A549 (cell line): ENCODE measurements around the gene TSPAN3. TPM values are rescaled to one million over a fixed set of nuclear protein-coding genes. Genes with fewer than 3 reads are reported as not detected.

ENCODE experiments used
- ATAC-seq, 2 experiments: fragments of 200-7000 bp in 1 of 2; fragments of >200 bp in 1 of 2; cut with Nextera tagmentation in 1 of 2; cut with Tn5 transposase in 1 of 2; 3 replicates each; pipeline versions ENCODE4 v1.8.0 to v1.9.1; 2018 to 2020; ENCODE audit warnings: mild to moderate bottlenecking in 1 of 2, moderate library complexity in 1 of 2
- CTCF ChIA-PET: fragments of 300-600 bp; sonication (Branson Sonifier 250); formaldehyde crosslinking; extraction: SDS; loops from one replicate; lab custom pipeline; 2021; ENCODE audit warnings: antibody characterized with exemption, inconsistent platforms; lab: Yijun Ruan, JAX
- POLR2A ChIA-PET: fragments of 350-600 bp; formaldehyde crosslinking; extraction: SDS; loops from one replicate; lab custom pipeline; 2021; ENCODE audit warnings: antibody characterized with exemption, inconsistent platforms; lab: Yijun Ruan, JAX
- DNase-seq, 2 experiments: peaks; one replicate each; pipeline versions ENCODE4 v3.0.0 to v3.0.0-alpha.2; 2011 to 2016; ENCODE audit warnings: low read depth in 1 of 2, low spot score in 1 of 2
- FAIRE-seq: peaks from 2 replicates; lab custom pipeline; 2011; peaks lifted over from hg19 to GRCh38; lab: Jason Lieb, UNC
- H3K27ac ChIP-seq, 2 experiments: fragments of >200 bp; sonication (Bioruptor Twin); formaldehyde crosslinking; 3 replicates each; pipeline ENCODE4 v1.5.1; 2016 to 2017
- H3K4me1 ChIP-seq: fragments of >200 bp; sonication (Bioruptor Twin); formaldehyde crosslinking; 3 replicates; pipeline ENCODE4 v1.6.1; 2016
- H3K4me2 ChIP-seq: fragments of >200 bp; sonication (Bioruptor Twin); formaldehyde crosslinking; 3 replicates; pipeline ENCODE4 v1.6.1; 2016
- H3K4me3 ChIP-seq: fragments of >200 bp; sonication (Bioruptor Twin); formaldehyde crosslinking; 3 replicates; pipeline ENCODE4 v1.5.1; 2016
- H3K9me3 ChIP-seq: fragments of >200 bp; sonication (Bioruptor Twin); formaldehyde crosslinking; 3 replicates; pipeline ENCODE4 v1.6.1; 2016
- ATOH8 ChIP-seq: fragments of 250-450 bp; sonication (Bioruptor Pico); IDR thresholded peaks from 2 replicates; pipeline ENCODE4 v1.5.0; 2020; ENCODE audit warnings: low read depth, mild to moderate bottlenecking, moderate library complexity
- BCL3 ChIP-seq: fragments of >200 bp; sonication (Bioruptor Twin); formaldehyde crosslinking; IDR thresholded peaks from 3 replicates; pipeline ENCODE4 v1.6.1; 2016
- BHLHE40 ChIP-seq: IDR thresholded peaks from 2 replicates; pipeline ENCODE4 v1.6.1; 2012; ENCODE audit warnings: low read depth, low read length, inconsistent platforms
- CEBPB ChIP-seq, 2 experiments: fragments of >200 bp in 1 of 2; sonication (Bioruptor Twin) in 1 of 2; formaldehyde crosslinking in 1 of 2; IDR thresholded peaks; 2 replicates each; pipeline ENCODE4 v1.6.1; 2012 to 2016
- CTCF ChIP-seq: fragments of >200 bp; sonication (Bioruptor Twin); formaldehyde crosslinking; IDR thresholded peaks from 3 replicates; pipeline ENCODE4 v1.5.1; 2016
- FOSL2 ChIP-seq, 2 experiments: fragments of 450-650 bp in 1 of 2; fragments of >200 bp in 1 of 2; sonication (Bioruptor Twin) in 1 of 2; formaldehyde crosslinking; IDR thresholded peaks; 2 replicates each; pipeline versions ENCODE4 v1.5.0 to v1.6.1; 2016 to 2020; ENCODE audit warnings: mild to moderate bottlenecking in 1 of 2, moderate library complexity in 1 of 2
- GATA3 ChIP-seq: IDR thresholded peaks from 2 replicates; pipeline ENCODE4 v1.6.1; 2012; ENCODE audit warnings: borderline replicate concordance
- HEYL ChIP-seq: fragments of 250-450 bp; sonication (Bioruptor Pico); IDR thresholded peaks from 2 replicates; pipeline ENCODE4 v1.8.0; 2021; ENCODE audit warnings: mild to moderate bottlenecking, moderate library complexity
- JUNB ChIP-seq: fragments of >200 bp; sonication (Bioruptor Twin); formaldehyde crosslinking; IDR thresholded peaks from 2 replicates; pipeline ENCODE4 v1.6.1; 2016
- KDM1A ChIP-seq: fragments of 200-600 bp; sonication (generic); IDR thresholded peaks from 2 replicates; pipeline ENCODE4 v1.6.1; 2016; ENCODE audit warnings: low read depth, mild to moderate bottlenecking
- MAFK ChIP-seq: fragments of 450-650 bp; IDR thresholded peaks from 2 replicates; pipeline ENCODE4 v1.6.1; 2014; ENCODE audit not compliant: partially characterized antibody
- MYC ChIP-seq: IDR thresholded peaks from 2 replicates; pipeline ENCODE4 v1.6.1; 2012; ENCODE audit warnings: mild to moderate bottlenecking, inconsistent platforms, low read length, improper control_type of control experiment, borderline replicate concordance
- RARB ChIP-seq: fragments of 250-450 bp; sonication (Bioruptor Pico); IDR thresholded peaks from 2 replicates; pipeline ENCODE4 v1.8.0; 2021; ENCODE audit warnings: mild to moderate bottlenecking, moderate library complexity
- RCOR1 ChIP-seq: fragments of 150-350 bp; IDR thresholded peaks from 2 replicates; pipeline ENCODE4 v1.6.1; 2014; ENCODE audit warnings: antibody characterized with exemption, low read length, low read depth
- REST ChIP-seq: fragments of 200-600 bp; sonication (generic); IDR thresholded peaks from 2 replicates; pipeline ENCODE4 v1.6.1; 2016; ENCODE audit warnings: antibody characterized with exemption, mild to moderate bottlenecking, moderate library complexity
- SREBF2 ChIP-seq: fragments of 450-650 bp; IDR thresholded peaks from 2 replicates; pipeline ENCODE4 v1.6.1; 2014; ENCODE audit warnings: mild to moderate bottlenecking, moderate library complexity
- TFCP2L1 ChIP-seq: fragments of 250-450 bp; sonication (Bioruptor Pico); IDR thresholded peaks from 2 replicates; pipeline ENCODE4 v1.5.0; 2021; ENCODE audit warnings: mild to moderate bottlenecking
- TP53 ChIP-seq: fragments of 250-450 bp; sonication (Bioruptor Pico); IDR thresholded peaks from 2 replicates; pipeline ENCODE4 v1.5.0; 2021; ENCODE audit warnings: mild to moderate bottlenecking, moderate library complexity
- ZC3H11A ChIP-seq: fragments of 450-650 bp; IDR thresholded peaks from 2 replicates; pipeline ENCODE4 v1.6.1; 2014; ENCODE audit warnings: antibody characterized with exemption, mild to moderate bottlenecking
- WGBS: methylation state at CpG from one replicate; pipeline ENCODE4 v1.1.6; 2017; ENCODE audit errors: missing lambda C conversion rate; 5-methylcytosine and 5-hydroxymethylcytosine counted together
- polyA plus RNA-seq, 4 experiments: library from polyadenylated mRNA; depleted of rRNA in 3 of 4; stranded (reverse); fragments of >200 nt; fragmentation: RNase III in 1 of 4; extraction: RNeasy Plus Mini Kit Qiagen cat#74134 plus additional on column Dnase treatment in 1 of 4; gene quantifications; 2 replicates in 3 of 4; 3 replicates in 1 of 4; pipeline ENCODE4 v1.2.3, GENCODE V29; 2011 to 2017

The TSPAN3 gene
- polyA plus RNA-seq, 2 of the 4 experiments (the other 2 are of a cell fraction) = 362 to 636 TPM

GRCh38 chr15:77060546-77060945, 10.4 kb downstream of the TSPAN3 start:
- no peak for ATAC-seq
- H3K4me2 ChIP-seq = no peak overlapping the region
- ChIA-PET CTCF (interaction anchor here (0.8 to 3.1 kb wide), 6 partner anchors 9 to 572 kb away, joined by 3 to 11 read pairs (median 4); partner anchors contain the start of gene LINGO1), POLR2A (interaction anchor here (0.6 to 2.1 kb wide), 3 partner anchors 9 to 26 kb away, joined by 3 to 9 read pairs (median 3); partner anchors contain the start of gene TSPAN3)
- H3K9me3 ChIP-seq = no peaks in the 10 kb centered on the region
- no peak for FAIRE-seq
- TF ChIP-seq ZC3H11A = no peak
- no peak for TF ChIP-seq CEBPB (IDR thresholded peaks at IDR 0.05)
- no peak for TF ChIP-seq RCOR1
- no peak for TF ChIP-seq MAFK
- TF ChIP-seq JUNB = no peak
- no peak for TF ChIP-seq CTCF
- no peak for TF ChIP-seq BCL3
- TF ChIP-seq GATA3 = no peak
- no peak for TF ChIP-seq BHLHE40
- TF ChIP-seq MYC = no peak
- TF ChIP-seq RARB (CRISPR knock-in tag) = no peak
- TF ChIP-seq SREBF2 = no peak
- TF ChIP-seq FOSL2 (IDR thresholded peaks at IDR 0.05) = no peak
- TF ChIP-seq FOSL2 (CRISPR knock-in tag; IDR thresholded peaks at IDR 0.05) = no peak
- no peak for TF ChIP-seq TP53 (CRISPR knock-in tag)
- no peak for DNase-seq
- H3K27ac ChIP-seq = no peak overlapping the region
- H3K4me3 ChIP-seq = no peak overlapping the region
- peaks cover 52% of the 10 kb centered on the region for H3K4me1 ChIP-seq

GRCh38 chr15:77059786-77060361, 11.0 kb downstream of the TSPAN3 start:
- FAIRE-seq = no peak
- ATAC-seq = no peak
- CTCF ChIA-PET = interaction anchor here (1.2 to 3.1 kb wide), 5 partner anchors 14 to 59 kb away, joined by 4 to 11 read pairs (median 5); no protein-coding TSS in a partner anchor
- DNase-seq = no peak
- Histone ChIP-seq H3K4me1 (peaks cover 45% of the 10 kb centered on the region), H3K4me3 (no peak overlapping the region)
- TF ChIP-seq REST (no peak), ATOH8 (CRISPR knock-in tag) (no peak), TFCP2L1 (no peak), HEYL (CRISPR knock-in tag) (no peak), KDM1A (no peak)
- TF ChIP-seq, all 56 proteins: peak for 0
- WGBS = 85% methylated on average over 2 of the region's 2 CpGs
- H3K27ac ChIP-seq = no peak overlapping the region
- no peaks in the 10 kb centered on the region for H3K9me3 ChIP-seq
- H3K4me2 ChIP-seq = no peak overlapping the region
- POLR2A ChIA-PET = interaction anchor here (0.6 to 2.1 kb wide), 4 partner anchors 9 to 26 kb away, joined by 3 to 9 read pairs (median 6); partner anchors contain the start of gene TSPAN3
